Trophoblast cell (in vitro differentiated cells and primary cell): Measurements from ENCODE around the gene AKAP6.

Experiments
- DNase-seq, 2 donors: peaks; one replicate each; pipeline ENCODE4 v3.0.0-alpha.2; 2016
- H2AFZ ChIP-seq: 2 replicates; pipeline ENCODE4 v1.6.1; 2013; ENCODE audit warnings: low read length, moderate library complexity, mild to moderate bottlenecking; ENCODE audit not compliant: insufficient read depth, poor library complexity
- H2AK5ac ChIP-seq: 2 replicates; pipeline ENCODE4 v1.6.1; 2013; ENCODE audit warnings: mild to moderate bottlenecking, low read length
- H2BK120ac ChIP-seq: 2 replicates; pipeline ENCODE4 v1.6.1; 2013; ENCODE audit warnings: low read length, mild to moderate bottlenecking, moderate library complexity; ENCODE audit not compliant: insufficient read depth, poor library complexity
- H2BK12ac ChIP-seq: 2 replicates; pipeline ENCODE4 v1.6.1; 2013; ENCODE audit warnings: mild to moderate bottlenecking, low read length, moderate library complexity
- H2BK5ac ChIP-seq: 2 replicates; pipeline ENCODE4 v1.6.1; 2013; ENCODE audit warnings: low read length, low read depth, moderate library complexity, mild to moderate bottlenecking; ENCODE audit not compliant: poor library complexity
- H3K14ac ChIP-seq: 2 replicates; pipeline ENCODE4 v1.6.1; 2013; ENCODE audit warnings: mild to moderate bottlenecking, low read length
- H3K18ac ChIP-seq: 2 replicates; pipeline ENCODE4 v1.6.1; 2013; ENCODE audit warnings: mild to moderate bottlenecking, low read length
- H3K23ac ChIP-seq: 2 replicates; pipeline ENCODE4 v1.6.1; 2013; ENCODE audit warnings: low read length
- H3K27ac ChIP-seq: 2 replicates; pipeline ENCODE4 v1.5.1; 2013; ENCODE audit warnings: low read depth, mild to moderate bottlenecking, inconsistent platforms, low read length, moderate library complexity
- H3K27me3 ChIP-seq: 2 replicates; pipeline ENCODE4 v1.6.1; 2013; ENCODE audit warnings: inconsistent platforms, mild to moderate bottlenecking, low read length, moderate library complexity; ENCODE audit not compliant: insufficient read depth
- H3K36me3 ChIP-seq, 2 experiments: 1 replicate in 1 of 2; 2 replicates in 1 of 2; pipeline ENCODE4 v1.6.1; 2013; ENCODE audit warnings: low read length in 2 of 2, mild to moderate bottlenecking in 2 of 2, moderate library complexity in 1 of 2; ENCODE audit not compliant: insufficient read depth in 2 of 2, control insufficient read depth in 1 of 2
- H3K4ac ChIP-seq: 2 replicates; pipeline ENCODE4 v1.6.1; 2013; ENCODE audit warnings: low read depth, mild to moderate bottlenecking, low read length, moderate library complexity
- H3K4me1 ChIP-seq, 2 experiments: 1 replicate in 1 of 2; 2 replicates in 1 of 2; pipeline ENCODE4 v1.6.1; 2013; ENCODE audit warnings: low read length in 2 of 2, mild to moderate bottlenecking in 2 of 2, moderate library complexity in 1 of 2; ENCODE audit not compliant: insufficient read depth in 2 of 2, control insufficient read depth in 1 of 2
- H3K4me2 ChIP-seq: 2 replicates; pipeline ENCODE4 v1.6.1; 2013; ENCODE audit warnings: inconsistent platforms, mild to moderate bottlenecking, low read length, moderate library complexity
- H3K4me3 ChIP-seq: 2 replicates; pipeline ENCODE4 v1.5.1; 2013; ENCODE audit warnings: mild to moderate bottlenecking, low read depth, low read length, inconsistent platforms
- H3K79me1 ChIP-seq: one replicate; pipeline ENCODE4 v1.6.1; 2013; ENCODE audit warnings: low read length
- H3K79me2 ChIP-seq: 2 replicates; pipeline ENCODE4 v1.6.1; 2013; ENCODE audit warnings: low read length, mild to moderate bottlenecking; ENCODE audit not compliant: control insufficient read depth, insufficient read depth, poor library complexity
- H3K9ac ChIP-seq: 2 replicates; pipeline ENCODE4 v1.6.1; 2013; ENCODE audit warnings: mild to moderate bottlenecking, low read length
- H3K9me3 ChIP-seq: 2 replicates; pipeline ENCODE4 v1.6.1; 2013; ENCODE audit warnings: low read depth, mild to moderate bottlenecking, control low read depth, inconsistent platforms, low read length; ENCODE audit not compliant: insufficient read depth
- H4K12ac ChIP-seq: 2 replicates; pipeline ENCODE4 v1.6.1; 2013; ENCODE audit warnings: low read depth, mild to moderate bottlenecking, low read length, moderate library complexity
- H4K8ac ChIP-seq: 2 replicates; pipeline ENCODE4 v1.6.1; 2013; ENCODE audit warnings: low read depth, mild to moderate bottlenecking, low read length, moderate library complexity
- H4K91ac ChIP-seq: one replicate; pipeline ENCODE4 v1.6.1; 2013; ENCODE audit warnings: low read depth, mild to moderate bottlenecking, low read length, moderate library complexity
- WGBS: extraction: QIAGEN DNeasy Blood & Tissue Kit; methylation state at CpG from one replicate; pipeline ENCODE4 v1.1.7; 2013; ENCODE audit warnings: missing lambda C conversion rate; ENCODE audit not compliant: insufficient read length, insufficient coverage; ENCODE audit errors: extremely low coverage; 5-methylcytosine and 5-hydroxymethylcytosine counted together

The AKAP6 gene

DNA sequence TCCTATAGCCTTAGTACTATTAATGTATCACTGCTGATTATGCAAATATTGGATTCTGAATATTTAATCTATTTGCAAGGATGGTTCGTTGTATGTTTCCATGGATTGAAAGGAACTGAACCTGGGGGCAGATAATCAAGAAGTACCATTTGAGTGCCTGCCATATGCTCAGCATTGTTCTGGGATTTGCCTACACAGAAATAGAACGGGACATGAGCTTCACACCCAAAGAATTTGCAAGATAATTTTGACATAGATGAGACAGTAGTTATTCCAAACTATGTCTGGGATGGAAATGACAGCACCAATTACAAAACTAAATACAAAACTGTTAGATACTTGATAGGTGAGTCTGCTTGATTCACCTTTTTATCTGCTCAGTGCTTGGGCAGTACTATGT lies 476.9 kb downstream of the AKAP6 start:
- no peak overlapping the region for H2AFZ ChIP-seq
- H3K36me3 ChIP-seq: no peaks in the 10 kb centered on the region
- no peak overlapping the region for H2BK5ac ChIP-seq
- no peak overlapping the region for H3K23ac ChIP-seq
- no peak for DNase-seq
- H3K14ac ChIP-seq: no peak overlapping the region
- no peak overlapping the region for H2BK120ac ChIP-seq
- H4K8ac ChIP-seq: no peak overlapping the region
- WGBS: no CpG with 5 or more reads among the region's 2 CpGs
- H2AK5ac ChIP-seq: no peak overlapping the region
- no peaks in the 10 kb centered on the region for H3K4me1 ChIP-seq
- no peak overlapping the region for H3K4ac ChIP-seq
- no peaks in the 10 kb centered on the region for H3K79me1 ChIP-seq
- no peaks in the 10 kb centered on the region for H3K79me2 ChIP-seq
- no peak overlapping the region for H2BK12ac ChIP-seq
- no peak overlapping the region for H3K4me3 ChIP-seq
- H3K27me3 ChIP-seq: no peaks in the 10 kb centered on the region
- H4K91ac ChIP-seq: no peak overlapping the region
- H4K12ac ChIP-seq: no peak overlapping the region
- H3K18ac ChIP-seq: no peak overlapping the region
- H3K27ac ChIP-seq: no peak overlapping the region
- H3K9me3 ChIP-seq: no peaks in the 10 kb centered on the region
- no peak overlapping the region for H3K4me2 ChIP-seq
- H3K9ac ChIP-seq: no peak overlapping the region

DNA sequence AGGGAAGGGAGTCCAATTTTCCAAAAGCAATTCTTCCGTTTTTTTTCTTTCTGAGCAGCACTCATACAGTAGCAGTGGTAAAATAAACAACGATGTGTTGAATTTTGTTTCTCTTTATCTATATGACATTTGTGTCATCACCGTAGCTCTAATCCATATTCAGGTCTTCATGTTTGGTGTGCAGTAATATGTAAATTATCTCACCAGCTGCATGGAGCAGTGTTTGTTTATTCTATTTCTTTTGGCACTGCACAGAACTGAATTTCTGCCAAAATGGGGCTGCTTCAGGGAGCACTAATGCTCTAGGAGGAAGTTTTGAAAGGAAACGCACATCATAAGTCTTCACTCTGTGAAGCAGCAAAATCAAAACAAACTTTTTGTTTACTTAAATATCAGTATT lies 479.5 kb downstream of the AKAP6 start:
- no peaks in the 10 kb centered on the region for H3K79me2 ChIP-seq
- no peak overlapping the region for H3K4me2 ChIP-seq
- no CpG with 5 or more reads among the region's 4 CpGs for WGBS
- H3K27ac ChIP-seq: no peak overlapping the region
- no peak overlapping the region for H2BK120ac ChIP-seq
- no peaks in the 10 kb centered on the region for H3K79me1 ChIP-seq
- H3K4me1 ChIP-seq: no peaks in the 10 kb centered on the region
- H2AK5ac ChIP-seq: no peak overlapping the region
- H4K8ac ChIP-seq: no peak overlapping the region
- no peak overlapping the region for H3K4ac ChIP-seq
- no peaks in the 10 kb centered on the region for H3K9me3 ChIP-seq
- H3K9ac ChIP-seq: no peak overlapping the region
- no peak overlapping the region for H3K4me3 ChIP-seq
- no peaks in the 10 kb centered on the region for H3K27me3 ChIP-seq
- no peaks in the 10 kb centered on the region for H3K36me3 ChIP-seq
- no peak overlapping the region for H3K18ac ChIP-seq
- H2AFZ ChIP-seq: no peak overlapping the region
- H3K23ac ChIP-seq: no peak overlapping the region
- no peak overlapping the region for H4K91ac ChIP-seq
- H4K12ac ChIP-seq: no peak overlapping the region
- DNase-seq: no peak
- no peak overlapping the region for H3K14ac ChIP-seq
- no peak overlapping the region for H2BK5ac ChIP-seq
- H2BK12ac ChIP-seq: no peak overlapping the region

DNA sequence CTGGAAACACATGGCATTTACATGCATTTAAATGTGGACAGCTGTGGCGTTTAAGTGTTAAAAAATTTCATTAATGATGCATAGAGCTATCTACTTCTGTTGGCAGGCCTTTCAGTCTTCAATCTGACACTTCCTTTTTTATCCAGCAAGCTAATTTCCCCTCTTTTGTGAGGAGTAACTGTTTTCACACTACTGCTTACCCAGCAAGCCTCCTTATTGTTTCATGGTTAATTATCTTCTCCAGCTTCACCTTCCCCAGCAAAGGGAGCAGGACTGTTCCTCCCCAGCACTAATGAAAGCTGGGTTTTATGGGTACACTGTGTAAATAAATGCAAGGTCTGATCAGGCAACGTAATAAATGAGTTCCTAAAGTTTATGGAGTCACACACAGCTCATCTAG lies 480.2 kb downstream of the AKAP6 start:
- H3K9ac ChIP-seq: no peak overlapping the region
- H3K79me1 ChIP-seq: no peaks in the 10 kb centered on the region
- H2BK12ac ChIP-seq: no peak overlapping the region
- no peaks in the 10 kb centered on the region for H3K36me3 ChIP-seq
- no peaks in the 10 kb centered on the region for H3K27me3 ChIP-seq
- no peak overlapping the region for H4K91ac ChIP-seq
- WGBS: no CpG with 5 or more reads among the region's 2 CpGs
- H3K14ac ChIP-seq: no peak overlapping the region
- no peak overlapping the region for H4K12ac ChIP-seq
- H3K4me1 ChIP-seq: no peaks in the 10 kb centered on the region
- H3K27ac ChIP-seq: no peak overlapping the region
- no peak overlapping the region for H4K8ac ChIP-seq
- no peak overlapping the region for H3K4me3 ChIP-seq
- no peaks in the 10 kb centered on the region for H3K9me3 ChIP-seq
- no peaks in the 10 kb centered on the region for H3K79me2 ChIP-seq
- H3K23ac ChIP-seq: no peak overlapping the region
- H3K4me2 ChIP-seq: no peak overlapping the region
- H2BK5ac ChIP-seq: no peak overlapping the region
- H2AK5ac ChIP-seq: no peak overlapping the region
- no peak overlapping the region for H3K4ac ChIP-seq
- no peak overlapping the region for H2AFZ ChIP-seq
- H2BK120ac ChIP-seq: no peak overlapping the region
- DNase-seq: no peak
- no peak overlapping the region for H3K18ac ChIP-seq

DNA sequence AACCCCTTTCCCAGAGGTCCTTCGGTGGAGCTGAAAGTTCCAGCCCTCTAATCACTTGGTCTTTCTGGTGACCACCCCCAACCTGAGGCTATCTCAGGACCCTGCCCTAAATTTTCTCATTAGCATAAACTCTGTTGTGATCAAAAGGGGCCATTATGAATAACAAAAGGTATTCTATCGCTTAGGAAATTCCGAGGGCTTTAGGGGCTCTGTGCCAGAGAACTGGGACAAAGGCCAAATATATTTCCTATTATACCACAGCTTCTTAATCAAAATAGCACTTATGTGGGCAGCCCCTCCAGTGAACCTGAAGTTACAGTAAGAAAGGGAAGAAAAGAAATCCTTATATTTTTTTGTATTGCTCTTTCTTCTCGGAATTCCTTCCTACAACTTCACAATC lies 484.3 kb downstream of the AKAP6 start:
- Histone ChIP-seq H3K27me3 (no peaks in the 10 kb centered on the region), H4K8ac (no peak overlapping the region), H3K14ac (no peak overlapping the region), H2BK120ac (no peak overlapping the region), H3K4me3 (no peak overlapping the region), H3K79me1 (no peaks in the 10 kb centered on the region), H3K23ac (no peak overlapping the region), H3K9ac (no peak overlapping the region), H3K27ac (no peak overlapping the region), H3K18ac (no peak overlapping the region), H3K9me3 (no peaks in the 10 kb centered on the region), H3K4me1 (no peaks in the 10 kb centered on the region), H2BK5ac (no peak overlapping the region), H2BK12ac (no peak overlapping the region), H2AFZ (no peak overlapping the region), H3K4ac (no peak overlapping the region), H2AK5ac (no peak overlapping the region), H3K36me3 (no peaks in the 10 kb centered on the region), H4K12ac (no peak overlapping the region), H3K79me2 (no peaks in the 10 kb centered on the region), H4K91ac (no peak overlapping the region), H3K4me2 (no peak overlapping the region)
- no peak for DNase-seq
- no CpG with 5 or more reads among the region's 4 CpGs for WGBS
